H1 (cell line): ENCODE data around the gene ZNF132. TPM values are rescaled to one million over a fixed set of nuclear protein-coding genes. Genes with fewer than 3 reads are reported as not detected.
A peak's percentile ranks its signal among the peaks of the same experiment; 100 is the strongest.

Experiments used
- CTCF ChIA-PET: fragments of 300-600 bp; sonication (Branson Sonifier 250); formaldehyde crosslinking; loops from one replicate; lab custom pipeline; 2021; ENCODE audit not compliant: partially characterized antibody; lab: Charles Lee
- POLR2A ChIA-PET: fragments of 300-600 bp; sonication (Branson Sonifier 250); formaldehyde crosslinking; loops from one replicate; lab custom pipeline; 2021; ENCODE audit warnings: inconsistent platforms; ENCODE audit not compliant: partially characterized antibody; lab: Charles Lee
- DNase-seq, 2 experiments: peaks; one replicate each; pipeline versions ENCODE4 v3.0.0 to v3.0.0-alpha.2; 2010 to 2022; ENCODE audit warnings: low spot score in 2 of 2, low read depth in 1 of 2, mixed read lengths in 1 of 2
- FAIRE-seq: peaks from 2 replicates; lab custom pipeline; 2011; peaks lifted over from hg19 to GRCh38; lab: Jason Lieb, UNC
- H2AFZ ChIP-seq: 2 replicates; pipeline ENCODE4 v1.8.1; 2012; ENCODE audit warnings: low read length, inconsistent platforms
- H2AK5ac ChIP-seq: 2 replicates; pipeline ENCODE4 v1.6.1; 2013; ENCODE audit warnings: low read depth, low read length
- H2BK120ac ChIP-seq: replicated peaks from 2 replicates; pipeline ENCODE3; 2013; ENCODE audit warnings: low read depth, low read length, inconsistent platforms
- H2BK12ac ChIP-seq: 2 replicates; pipeline ENCODE4 v1.6.1; 2013; ENCODE audit warnings: low read depth, low read length
- H2BK15ac ChIP-seq: 2 replicates; pipeline ENCODE4 v1.6.1; 2013; ENCODE audit warnings: low read length
- H2BK20ac ChIP-seq: 2 replicates; pipeline ENCODE4 v1.6.1; 2013; ENCODE audit warnings: low read length
- H2BK5ac ChIP-seq: 2 replicates; pipeline ENCODE4 v1.6.1; 2013; ENCODE audit warnings: low read depth, low read length
- H3K14ac ChIP-seq: 2 replicates; pipeline ENCODE4 v1.6.1; 2013; ENCODE audit warnings: inconsistent platforms; ENCODE audit not compliant: insufficient read length
- H3K18ac ChIP-seq: 2 replicates; pipeline ENCODE4 v1.6.1; 2013; ENCODE audit warnings: low read length; ENCODE audit errors: extremely low read depth
- H3K23ac ChIP-seq: 2 replicates; pipeline ENCODE4 v1.6.1; 2013; ENCODE audit warnings: inconsistent platforms; ENCODE audit not compliant: insufficient read length
- H3K23me2 ChIP-seq: 2 replicates; pipeline ENCODE4 v1.6.1; 2013; ENCODE audit warnings: low read depth, low read length
- H3K27ac ChIP-seq: 2 replicates; pipeline ENCODE4 v1.6.1; 2011; ENCODE audit warnings: low read depth, low read length, inconsistent platforms
- H3K27me3 ChIP-seq, 4 experiments: replicated peaks in 1 of 4; 1 replicate in 1 of 4; 2 replicates in 3 of 4; pipeline versions ENCODE4 v1.6.1 to v1.8.1; 2011 to 2013; ENCODE audit warnings: low read length in 3 of 4, mild to moderate bottlenecking in 3 of 4, inconsistent platforms in 2 of 4, mixed read lengths in 2 of 4, moderate library complexity in 1 of 4; ENCODE audit not compliant: control insufficient read depth in 3 of 4, insufficient read depth in 3 of 4; ENCODE audit errors: extremely low read depth in 1 of 4
- H3K36me3 ChIP-seq, 4 experiments: 2 replicates each; pipeline versions ENCODE4 v1.6.1 to v1.8.1; 2011 to 2013; ENCODE audit warnings: mild to moderate bottlenecking in 4 of 4, low read length in 3 of 4, moderate library complexity in 2 of 4, control low read depth in 1 of 4, inconsistent platforms in 1 of 4; ENCODE audit not compliant: insufficient read depth in 4 of 4, control insufficient read depth in 2 of 4
- H3K4ac ChIP-seq: replicated peaks from 2 replicates; pipeline ENCODE3; 2013; ENCODE audit warnings: low read length, low read depth, mixed read lengths, inconsistent platforms; ENCODE audit not compliant: insufficient read length
- H3K4me1 ChIP-seq, 4 experiments: replicated peaks in 1 of 4; 1 replicate in 1 of 4; 2 replicates in 3 of 4; pipeline versions ENCODE4 v1.6.1 to v1.8.1; 2011 to 2013; ENCODE audit warnings: low read length in 3 of 4, inconsistent platforms in 2 of 4, mixed read lengths in 1 of 4; ENCODE audit not compliant: insufficient read depth in 4 of 4, control insufficient read depth in 3 of 4
- H3K4me2 ChIP-seq, 2 experiments: 2 replicates each; pipeline versions ENCODE4 v1.6.1 to v1.8.1; 2011 to 2013; ENCODE audit warnings: low read depth in 2 of 2, low read length in 2 of 2, control low read depth in 1 of 2, inconsistent platforms in 1 of 2, mild to moderate bottlenecking in 1 of 2; ENCODE audit not compliant: insufficient read depth in 1 of 2
- H3K4me3 ChIP-seq, 4 experiments: fragments of 200-600, 300-600 bp in 1 of 4; sonication (generic), shearing (Covaris generic), sonication (Bioruptor Twin) in 1 of 4; 2 replicates each; pipeline versions ENCODE4 v1.5.1 to v1.8.1; 2011 to 2016; ENCODE audit warnings: low read length in 4 of 4, low read depth in 3 of 4, control low read depth in 2 of 4, inconsistent platforms in 2 of 4, mild to moderate bottlenecking in 2 of 4, mixed read lengths in 1 of 4, moderate library complexity in 1 of 4; ENCODE audit not compliant: insufficient read depth in 2 of 4; ENCODE audit errors: extremely low read depth in 1 of 4
- H3K56ac ChIP-seq: replicated peaks from 2 replicates; pipeline ENCODE3; 2013; ENCODE audit warnings: low read depth, mild to moderate bottlenecking, mixed read lengths, low read length, inconsistent platforms; ENCODE audit not compliant: insufficient read length
- H3K79me1 ChIP-seq: 2 replicates; pipeline ENCODE4 v1.6.1; 2013; ENCODE audit warnings: low read depth, low read length, control low read depth
- H3K79me2 ChIP-seq, 2 experiments: 2 replicates each; pipeline versions ENCODE4 v1.6.1 to v1.8.1; 2012 to 2013; ENCODE audit warnings: low read length in 2 of 2, mild to moderate bottlenecking in 2 of 2, inconsistent platforms in 1 of 2; ENCODE audit not compliant: insufficient read depth in 2 of 2, control insufficient read depth in 1 of 2
- H3K9ac ChIP-seq, 4 experiments: replicated peaks in 1 of 4; 1 replicate in 1 of 4; 2 replicates in 3 of 4; pipeline versions ENCODE4 v1.6.1 to v1.8.1; 2011 to 2013; ENCODE audit warnings: low read depth in 3 of 4, low read length in 3 of 4, control low read depth in 2 of 4, mild to moderate bottlenecking in 2 of 4, moderate library complexity in 2 of 4, inconsistent platforms in 1 of 4; ENCODE audit errors: extremely low read depth in 1 of 4
- H3K9me3 ChIP-seq, 2 experiments: 2 replicates each; pipeline versions ENCODE4 v1.6.1 to v1.8.1; 2012 to 2013; ENCODE audit warnings: mild to moderate bottlenecking in 2 of 2, moderate library complexity in 2 of 2, control low read depth in 1 of 2, inconsistent platforms in 1 of 2, low read depth in 1 of 2, low read length in 1 of 2, mixed read lengths in 1 of 2; ENCODE audit not compliant: insufficient read depth in 2 of 2
- H4K20me1 ChIP-seq, 2 experiments: replicated peaks in 1 of 2; 2 replicates each; pipeline versions ENCODE3 to v1.8.1; 2011 to 2013; ENCODE audit warnings: inconsistent platforms in 2 of 2, low read length in 2 of 2, mild to moderate bottlenecking in 1 of 2; ENCODE audit not compliant: insufficient read depth in 2 of 2, control insufficient read depth in 1 of 2
- H4K5ac ChIP-seq: 2 replicates; pipeline ENCODE4 v1.6.1; 2013; ENCODE audit warnings: low read length, low read depth, mixed read lengths, inconsistent platforms; ENCODE audit not compliant: insufficient read length
- H4K8ac ChIP-seq: 2 replicates; pipeline ENCODE4 v1.8.0; 2013; ENCODE audit warnings: mild to moderate bottlenecking, moderate library complexity, low read length, inconsistent platforms; ENCODE audit not compliant: insufficient read depth; ENCODE audit errors: extremely low read depth
- H4K91ac ChIP-seq: replicated peaks from 2 replicates; pipeline ENCODE3; 2013; ENCODE audit warnings: low read length, mixed read lengths, inconsistent platforms; ENCODE audit not compliant: insufficient read length
- BACH1 ChIP-seq: IDR thresholded peaks from 2 replicates; pipeline ENCODE4 v1.6.1; 2012; ENCODE audit warnings: low read length, improper control_type of control experiment
- CBX5 ChIP-seq: fragments of 300-800, 300-1000 bp; sonication (generic); IDR thresholded peaks from 2 replicates; pipeline ENCODE4 v1.7.1; 2016; ENCODE audit warnings: antibody characterized with exemption, low read length, low read depth
- E2F6 ChIP-seq: IDR thresholded peaks from 2 replicates; pipeline ENCODE4 v1.6.1; 2012; ENCODE audit warnings: inconsistent platforms
- GTF2F1 ChIP-seq: IDR thresholded peaks from 2 replicates; pipeline ENCODE4 v1.6.1; 2012; ENCODE audit warnings: low read depth, low read length, improper control_type of control experiment, borderline replicate concordance
- HDAC2 ChIP-seq, 2 experiments: fragments of 300-600 bp in 1 of 2; sonication (generic) in 1 of 2; IDR thresholded peaks; 2 replicates each; pipeline ENCODE4 v1.6.1; 2011 to 2012; ENCODE audit warnings: low read depth in 2 of 2, low read length in 2 of 2, mild to moderate bottlenecking in 2 of 2, moderate library complexity in 2 of 2, borderline replicate concordance in 1 of 2, inconsistent platforms in 1 of 2
- JUND ChIP-seq: IDR thresholded peaks from 2 replicates; pipeline ENCODE4 v1.6.1; 2011; ENCODE audit warnings: mild to moderate bottlenecking, improper control_type of control experiment, low read length
- POLR2AphosphoS5 ChIP-seq: IDR thresholded peaks from 2 replicates; pipeline ENCODE4 v1.6.1; 2011; ENCODE audit warnings: low read depth, low read length
- RNF2 ChIP-seq: fragments of 200-900, 300-1000 bp; sonication (generic); IDR thresholded peaks from 2 replicates; pipeline ENCODE4 v1.7.1; 2016; ENCODE audit warnings: borderline replicate concordance, low read depth, mild to moderate bottlenecking, antibody characterized with exemption, low read length; ENCODE audit not compliant: poor library complexity, severe bottlenecking; ENCODE audit errors: missing control alignments
- SP1 ChIP-seq: IDR thresholded peaks from 2 replicates; pipeline ENCODE4 v1.6.1; 2011; ENCODE audit warnings: low read depth, low read length
- SP2 ChIP-seq: IDR thresholded peaks from 2 replicates; pipeline ENCODE4 v1.6.1; 2012; ENCODE audit warnings: mild to moderate bottlenecking, low read length, inconsistent platforms
- WGBS, 2 experiments: shearing (Covaris generic) in 1 of 2; methylation state at CpG; one replicate each; pipeline versions ENCODE4 v1.1.6 to v1.1.7; 2013 to 2015; ENCODE audit warnings: low lambda C conversion rate in 2 of 2, mixed read lengths in 2 of 2, inconsistent platforms in 1 of 2, low coverage in 1 of 2, missing lambda C conversion rate in 1 of 2; ENCODE audit not compliant: insufficient replicate concordance in 2 of 2, insufficient coverage in 1 of 2, insufficient read length in 1 of 2; ENCODE audit errors: extremely low coverage in 1 of 2, missing lambda C conversion rate in 1 of 2; 5-methylcytosine and 5-hydroxymethylcytosine counted together
- polyA plus RNA-seq, 7 experiments: library from polyadenylated mRNA; depleted of rRNA in 3 of 7; stranded (reverse) in 5 of 7; unstranded in 2 of 7; fragments of >200 nt in 5 of 7; fragments of 200-250 nt in 2 of 7; gene quantifications; 1 replicate in 5 of 7; 2 replicates in 1 of 7; 4 replicates in 1 of 7; pipeline versions ENCODE4 v1.2.1 to v1.2.3, GENCODE V29; 2011 to 2013; ENCODE audit warnings: missing spikeins in 2 of 7, mixed read lengths in 2 of 7
- total RNA-seq: library from RNA; stranded (reverse); fragmentation: NEBNext Ultra II Directional; extraction: Animal tissue kit (Norgen Biotek cat#: 25700); gene quantifications from 2 replicates; pipeline ENCODE4 v1.2.1, GENCODE V29; 2021

Gene ZNF132
- total and polyA plus RNA-seq, 2 of the 8 experiments (the other 6 are each of a cell fraction or from before 2014, with no cell fraction given) = 0.89 to 1.9 TPM

DNA sequence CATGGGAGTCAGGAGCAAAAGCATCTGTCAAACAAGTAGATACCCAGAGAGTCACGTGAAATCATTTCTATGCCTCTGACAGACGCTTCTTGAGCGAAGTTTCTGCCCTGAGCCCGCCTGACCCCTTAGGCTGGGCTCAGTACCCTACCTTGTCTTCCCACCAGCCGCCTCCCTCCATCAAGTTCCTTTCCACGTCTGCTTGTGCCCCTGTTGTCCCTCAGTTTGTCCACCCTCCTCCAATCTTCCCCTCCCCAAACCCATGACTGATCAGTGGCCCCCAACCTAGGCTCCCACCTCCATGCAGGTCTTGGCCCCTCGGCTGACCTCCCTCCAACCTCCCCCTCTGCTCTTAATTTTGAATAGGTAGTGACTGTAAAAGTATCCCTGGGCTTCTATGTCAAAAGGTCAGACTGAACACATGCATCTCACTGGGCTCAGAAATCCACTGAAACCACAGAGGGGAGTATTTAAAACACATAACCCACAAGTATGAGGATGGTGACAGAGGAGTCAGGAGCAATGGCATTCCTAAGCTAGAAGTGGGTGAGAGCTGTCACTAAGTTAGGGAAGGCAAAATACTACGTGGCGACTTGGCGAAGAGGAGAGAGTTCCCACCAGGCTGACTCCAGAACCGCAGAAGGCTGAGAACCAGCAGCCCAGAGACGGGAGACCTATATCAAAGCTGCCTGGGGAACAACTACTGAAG, 34.5 kb upstream of the ZNF132 start:
- peaks cover 0 to 3% (median 0%) of the 10 kb centered on the region in 4 experiments; a peak in 3 of 7 replicates for H3K27me3 ChIP-seq
- H2BK5ac ChIP-seq = no peak overlapping the region
- no peak overlapping the region for H2AK5ac ChIP-seq
- DNase-seq (no peak), FAIRE-seq (no peak)
- H2BK15ac ChIP-seq = no peak overlapping the region
- no peak overlapping the region for H3K14ac ChIP-seq
- no peak overlapping the region for H3K23ac ChIP-seq
- H2BK12ac ChIP-seq = no peak overlapping the region
- H3K4me1 ChIP-seq = peaks cover 0 to 6% (median 5%) of the 10 kb centered on the region in 4 experiments; a peak in 6 of 7 replicates
- no peaks in the 10 kb centered on the region for H3K79me1 ChIP-seq
- H2BK20ac ChIP-seq = no peak overlapping the region
- no peak overlapping the region for H3K27ac ChIP-seq
- no peak overlapping the region for H4K91ac ChIP-seq
- no peak overlapping the region for H4K8ac ChIP-seq
- H3K4me3 ChIP-seq = no peak overlapping the region
- no peak overlapping the region for H3K9ac ChIP-seq
- no peak overlapping the region for H3K4ac ChIP-seq
- H3K18ac ChIP-seq = no peak overlapping the region
- H4K5ac ChIP-seq = no peak overlapping the region
- TF ChIP-seq POLR2AphosphoS5 (no peak), CBX5 (no peak), SP2 (no peak), BACH1 (no peak), SP1 (no peak), GTF2F1 (no peak), JUND (no peak), RNF2 (no peak), HDAC2 (IDR thresholded peaks at IDR 0.05; ENCODE audit: borderline replicate concordance in 1 of 2, low read depth in 2 of 2, low read length in 2 of 2) (no peak), E2F6 (no peak)
- H4K20me1 ChIP-seq = peaks cover 6 to 7% of the 10 kb centered on the region in 2 experiments
- H3K36me3 ChIP-seq = peaks cover 2 to 7% (median 4%) of the 10 kb centered on the region in 4 experiments; a peak in 5 of 8 replicates
- no peak overlapping the region for H2BK120ac ChIP-seq
- H2AFZ ChIP-seq = no peak overlapping the region
- peak overlapping the region; percentile 88 to 94; a peak in 1 of 4 replicates for H3K4me2 ChIP-seq
- ChIA-PET POLR2A (interaction anchor here (0.6 to 1.9 kb wide), 8 partner anchors 8 to 242 kb away, joined by 3 to 10 read pairs (median 4); partner anchors contain the start of genes TRIM28, ZNF324, ZNF324B and ZSCAN22), CTCF (interaction anchor here (1.6 kb wide), 1 partner anchor 107 kb away, joined by 4 read pairs; no protein-coding TSS in a partner anchor)
- H3K79me2 ChIP-seq = no peaks in the 10 kb centered on the region
- WGBS, 2 experiments = 90% methylated on average over 12 of the region's 12 CpGs; no CpG with 5 or more reads in 1 of the 2 experiments
- H3K9me3 ChIP-seq = no peaks in the 10 kb centered on the region
- H3K56ac ChIP-seq = no peak overlapping the region
- H3K23me2 ChIP-seq = peaks cover 14% of the 10 kb centered on the region
